Measurements from ENCODE around the gene KIDINS220.

Gene KIDINS220

GRCh38 chr2:8819194-8819593, 18.2 kb downstream of the KIDINS220 start:
- no peak for TF ChIP-seq CTCF (IDR thresholded peaks at IDR 0.05; ENCODE audit: insufficient read depth, low read depth, low read length, missing control alignments)
- no peak overlapping the region for H3K4me3 ChIP-seq (ENCODE audit: low read depth, low read length)
- DNase-seq (ENCODE audit: low read depth): no peak

GRCh38 chr2:8817221-8817620, 20.2 kb downstream of the KIDINS220 start:
- DNase-seq (ENCODE audit: low read depth): no peak
- no peak overlapping the region for H3K4me3 ChIP-seq (ENCODE audit: low read depth, low read length)
- no peak for TF ChIP-seq CTCF (IDR thresholded peaks at IDR 0.05; ENCODE audit: insufficient read depth, low read depth, low read length, missing control alignments)

- TF ChIP-seq CTCF (IDR thresholded peaks at IDR 0.05; ENCODE audit: insufficient read depth, low read depth, low read length, missing control alignments): no peak
- DNase-seq (ENCODE audit: low read depth): no peak
These were observed 30.3 kb downstream of the KIDINS220 start for GRCh38 chr2:8806885-8807704.

GRCh38 chr2:8805278-8806210, 31.9 kb downstream of the KIDINS220 start:
- no peak for DNase-seq (ENCODE audit: low read depth)
- no peak for TF ChIP-seq CTCF (IDR thresholded peaks at IDR 0.05; ENCODE audit: insufficient read depth, low read depth, low read length, missing control alignments)
- H3K4me3 ChIP-seq (ENCODE audit: low read depth, low read length): no peak overlapping the region

More at GRCh38 chr2:8806885-8807704, 30.3 kb downstream of the KIDINS220 start:
- no peak overlapping the region for H3K4me3 ChIP-seq (ENCODE audit: low read depth, low read length)

- H3K4me3 ChIP-seq (ENCODE audit: low read depth, low read length): no peak overlapping the region
- peak; percentile 84 for DNase-seq (ENCODE audit: low read depth)
- no peak for TF ChIP-seq CTCF (IDR thresholded peaks at IDR 0.05; ENCODE audit: insufficient read depth, low read depth, low read length, missing control alignments)
These were observed 33.6 kb downstream of the KIDINS220 start for GRCh38 chr2:8803658-8804379.

GRCh38 chr2:8802741-8803140, 34.7 kb downstream of the KIDINS220 start:
- no peak for TF ChIP-seq CTCF (IDR thresholded peaks at IDR 0.05; ENCODE audit: insufficient read depth, low read depth, low read length, missing control alignments)
- H3K4me3 ChIP-seq (ENCODE audit: low read depth, low read length): no peak overlapping the region
- DNase-seq (ENCODE audit: low read depth): no peak

Data from GM12865 (cell line).